Peyer's patch (tissue), 4 donors: ENCODE results near the gene RNF152. TPM values are rescaled to one million over a fixed set of nuclear protein-coding genes. Genes with fewer than 3 reads are reported as not detected.

ENCODE experiments used
- DNase-seq, 3 donors: peaks; one replicate each; pipeline ENCODE4 v3.0.0-alpha.2; 2017 to 2019
- H3K27ac ChIP-seq, 4 donors: fragments of 200-600 bp; sonication (generic); one replicate each; pipeline ENCODE4 v1.5.1; 2016 to 2019
- H3K27me3 ChIP-seq, 2 donors: fragments of 200-600 bp; sonication (generic); one replicate each; pipeline ENCODE4 v1.5.1; 2019
- H3K36me3 ChIP-seq, 3 donors: fragments of 200-600 bp; sonication (generic); one replicate each; pipeline ENCODE4 v1.5.1; 2016 to 2019
- H3K4me1 ChIP-seq, 4 donors: fragments of 200-600 bp; sonication (generic); one replicate each; pipeline ENCODE4 v1.5.1; 2016 to 2019
- H3K4me3 ChIP-seq, 4 donors: fragments of 200-600 bp; sonication (generic); 1 replicate in 3 of 4; 2 replicates in 1 of 4; pipeline ENCODE4 v1.5.1; 2016 to 2019; ENCODE audit warnings: mild to moderate bottlenecking in 1 of 4
- H3K9me3 ChIP-seq, 4 donors: fragments of 200-600 bp; sonication (generic); one replicate each; pipeline ENCODE4 v1.5.1; 2016 to 2019; ENCODE audit warnings: mild to moderate bottlenecking in 1 of 4
- CTCF ChIP-seq, 6 experiments: fragments of 450-650 bp in 4 of 6; fragments of 200-600 bp in 2 of 6; sonication (generic) in 1 of 6; IDR thresholded peaks; one replicate each; pipeline ENCODE4 v1.5.1; 2017 to 2019; ENCODE audit warnings: antibody characterized with exemption in 6 of 6, mild to moderate bottlenecking in 3 of 6, moderate library complexity in 1 of 6
- POLR2A ChIP-seq, 2 donors: fragments of 450-650 bp; IDR thresholded peaks; one replicate each; pipeline ENCODE4 v1.5.1; 2017; ENCODE audit warnings: antibody characterized with exemption in 2 of 2, mild to moderate bottlenecking in 2 of 2, moderate library complexity in 2 of 2
- total RNA-seq, 4 donors: library from RNA; depleted of rRNA; stranded (reverse); fragments of >200 nt; gene quantifications; one replicate each; pipeline ENCODE4 v1.1.0, GENCODE V29; 2016

RNF152 gene
- total RNA-seq, 4 donors from 2014 or later, result 17.3 to 185 (median 120) TPM

GRCh38 chr18:61847164-61847791 is 45.5 kb downstream of the RNF152 start:
- no peaks in the 10 kb centered on the region for H3K9me3 ChIP-seq
- no peak overlapping the region for H3K27ac ChIP-seq
- no peak for TF ChIP-seq CTCF (IDR thresholded peaks at IDR 0.05)
- TF ChIP-seq POLR2A (IDR thresholded peaks at IDR 0.05), result no peak
- no peak overlapping the region for H3K4me3 ChIP-seq
- H3K4me1 ChIP-seq, result no peaks in the 10 kb centered on the region
- no peak for DNase-seq
- H3K27me3 ChIP-seq, result no peaks in the 10 kb centered on the region
- no peaks in the 10 kb centered on the region for H3K36me3 ChIP-seq

GRCh38 chr18:61845197-61845596 is 47.6 kb downstream of the RNF152 start:
- H3K4me1 ChIP-seq, result no peaks in the 10 kb centered on the region
- no peaks in the 10 kb centered on the region for H3K9me3 ChIP-seq
- H3K4me3 ChIP-seq, result no peak overlapping the region
- no peaks in the 10 kb centered on the region for H3K27me3 ChIP-seq
- TF ChIP-seq CTCF (IDR thresholded peaks at IDR 0.05) (no peak), POLR2A (IDR thresholded peaks at IDR 0.05) (no peak)
- H3K36me3 ChIP-seq, result no peaks in the 10 kb centered on the region
- DNase-seq, result no peak
- H3K27ac ChIP-seq, result no peak overlapping the region

- TF ChIP-seq POLR2A (IDR thresholded peaks at IDR 0.05), result no peak
- no peak for TF ChIP-seq CTCF (IDR thresholded peaks at IDR 0.05)
- H3K4me3 ChIP-seq, result no peak overlapping the region
- no peak for DNase-seq
- H3K4me1 ChIP-seq, result no peaks in the 10 kb centered on the region
- no peaks in the 10 kb centered on the region for H3K36me3 ChIP-seq
- no peak overlapping the region for H3K27ac ChIP-seq
- H3K27me3 ChIP-seq, result no peaks in the 10 kb centered on the region
- no peaks in the 10 kb centered on the region for H3K9me3 ChIP-seq
Observed at GRCh38 chr18:61844726-61845125, 48.1 kb downstream of the RNF152 start.

- TF ChIP-seq CTCF (IDR thresholded peaks at IDR 0.05), result no peak
- no peak for TF ChIP-seq POLR2A (IDR thresholded peaks at IDR 0.05)
Observed at GRCh38 chr18:61842146-61842545, 50.7 kb downstream of the RNF152 start.

GRCh38 chr18:61841706-61842105 is 51.1 kb downstream of the RNF152 start:
- Histone ChIP-seq H3K4me3 (no peak overlapping the region), H3K27me3 (no peaks in the 10 kb centered on the region), H3K4me1 (no peaks in the 10 kb centered on the region), H3K27ac (no peak overlapping the region), H3K9me3 (no peaks in the 10 kb centered on the region), H3K36me3 (no peaks in the 10 kb centered on the region)
- TF ChIP-seq CTCF (IDR thresholded peaks at IDR 0.05) (no peak), POLR2A (IDR thresholded peaks at IDR 0.05) (no peak)
- DNase-seq, result no peak

More at GRCh38 chr18:61842146-61842545, 50.7 kb downstream of the RNF152 start:
- Histone ChIP-seq H3K9me3 (no peaks in the 10 kb centered on the region), H3K4me1 (no peaks in the 10 kb centered on the region), H3K27me3 (no peaks in the 10 kb centered on the region), H3K36me3 (no peaks in the 10 kb centered on the region), H3K27ac (no peak overlapping the region), H3K4me3 (no peak overlapping the region)
- DNase-seq, result no peak

GRCh38 chr18:61840324-61840723 is 52.5 kb downstream of the RNF152 start:
- no peaks in the 10 kb centered on the region for H3K36me3 ChIP-seq
- H3K4me1 ChIP-seq, result no peaks in the 10 kb centered on the region
- H3K27ac ChIP-seq, result no peak overlapping the region
- TF ChIP-seq POLR2A (IDR thresholded peaks at IDR 0.05) (no peak), CTCF (IDR thresholded peaks at IDR 0.05) (no peak)
- no peak for DNase-seq
- H3K9me3 ChIP-seq, result no peaks in the 10 kb centered on the region
- no peaks in the 10 kb centered on the region for H3K27me3 ChIP-seq
- no peak overlapping the region for H3K4me3 ChIP-seq
